Cerebellar cortex (tissue), 1 donor: ENCODE results near the gene TMEM202.
"Not testable (repeated sequence)": the region's sequence is repeated elsewhere in the genome, so short reads cannot be mapped to it uniquely, and the experiment has no call there.

Experiments used
- DNase-seq: peaks from one replicate; pipeline ENCODE4 v3.0.0-alpha.2; 2015; ENCODE audit warnings: low spot score

TMEM202 gene, protein sequence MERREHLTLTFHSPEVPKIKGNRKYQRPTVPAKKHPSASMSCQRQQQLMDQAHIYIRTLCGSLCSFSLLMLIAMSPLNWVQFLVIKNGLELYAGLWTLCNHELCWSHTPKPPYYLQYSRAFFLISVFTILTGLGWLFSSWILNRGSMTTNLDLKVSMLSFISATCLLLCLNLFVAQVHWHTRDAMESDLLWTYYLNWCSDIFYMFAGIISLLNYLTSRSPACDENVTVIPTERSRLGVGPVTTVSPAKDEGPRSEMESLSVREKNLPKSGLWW

DNA sequence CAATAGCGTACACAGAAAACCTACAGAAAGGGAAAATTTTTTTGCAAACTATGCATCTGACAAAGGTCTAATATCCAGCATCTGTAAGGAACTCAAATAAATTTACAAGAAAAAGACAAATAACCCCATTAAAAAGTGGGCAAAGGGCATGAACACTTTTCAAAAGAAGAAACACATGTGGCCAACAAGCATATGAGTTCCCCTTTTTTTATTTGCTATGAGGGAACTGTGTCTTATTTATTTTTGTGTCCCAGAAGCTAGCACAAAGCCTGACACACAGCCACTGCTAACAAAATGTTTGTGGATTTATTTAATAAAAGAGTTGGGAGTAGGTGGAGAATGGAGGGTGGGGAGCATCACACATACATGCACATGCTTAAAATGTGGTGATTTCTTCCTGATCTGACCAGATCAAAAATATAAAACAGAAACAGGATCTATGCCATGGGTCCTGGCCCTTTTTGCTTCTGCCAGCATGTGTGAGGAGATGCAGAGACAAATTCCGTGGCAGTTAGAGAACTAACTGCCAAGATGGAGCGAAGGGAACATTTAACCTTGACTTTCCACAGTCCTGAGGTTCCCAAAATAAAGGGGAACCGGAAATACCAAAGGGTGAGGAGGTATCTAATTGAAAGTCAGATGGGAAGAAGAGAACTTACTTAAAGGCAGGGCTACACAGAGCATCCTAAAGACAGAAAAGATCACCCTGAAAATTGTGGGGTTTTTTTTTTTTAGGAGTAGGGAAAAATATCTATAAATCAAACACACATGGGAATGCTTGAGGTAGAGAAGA lies at the start of gene TMEM202:
TSS of gene TMEM202 (plus strand) at position 510 of the 793 bp plus-strand sequence. CDS start at position 532, 22 bp downstream.
- DNase-seq: no peak

DNA sequence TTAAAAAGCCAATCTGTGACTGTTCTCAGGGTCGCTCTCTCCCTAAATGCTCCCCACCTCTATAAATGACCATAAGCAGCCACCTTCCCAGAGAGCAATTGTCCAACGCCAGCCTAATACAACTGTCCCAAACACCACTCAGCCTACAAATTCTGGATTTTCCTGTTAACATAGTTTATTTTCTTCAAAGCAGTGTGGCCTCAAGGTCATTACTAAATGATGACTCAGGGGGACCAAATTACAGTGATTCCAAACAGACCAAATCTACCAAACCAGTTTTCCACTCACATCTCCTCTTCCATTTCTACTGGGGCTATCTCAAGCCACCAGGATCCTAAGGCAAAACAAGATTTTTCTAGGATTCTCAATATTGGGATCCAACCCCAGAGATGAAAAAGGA lies 44.8 kb upstream of the TMEM202 start:
- no peak for DNase-seq

DNA sequence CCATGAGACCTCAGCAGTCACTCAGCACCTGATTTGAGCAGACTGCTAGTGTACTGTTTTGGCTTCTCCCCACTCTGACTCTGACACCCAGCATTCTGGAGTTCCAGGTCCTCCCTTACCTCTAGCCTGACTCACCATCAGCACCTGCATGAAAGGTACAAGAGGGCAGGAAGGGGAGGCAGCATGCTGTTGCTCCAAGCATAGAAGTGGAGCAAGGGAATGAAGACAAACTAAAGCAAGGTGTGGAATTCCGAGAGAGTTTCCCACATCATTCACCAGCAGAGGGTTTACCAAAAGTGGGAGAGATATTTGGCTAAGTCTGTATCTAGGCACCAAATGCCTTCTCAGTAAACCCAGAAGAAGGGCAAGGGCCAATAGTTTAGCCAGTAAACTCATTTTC lies 43.6 kb upstream of the TMEM202 start:
- no peak for DNase-seq

DNA sequence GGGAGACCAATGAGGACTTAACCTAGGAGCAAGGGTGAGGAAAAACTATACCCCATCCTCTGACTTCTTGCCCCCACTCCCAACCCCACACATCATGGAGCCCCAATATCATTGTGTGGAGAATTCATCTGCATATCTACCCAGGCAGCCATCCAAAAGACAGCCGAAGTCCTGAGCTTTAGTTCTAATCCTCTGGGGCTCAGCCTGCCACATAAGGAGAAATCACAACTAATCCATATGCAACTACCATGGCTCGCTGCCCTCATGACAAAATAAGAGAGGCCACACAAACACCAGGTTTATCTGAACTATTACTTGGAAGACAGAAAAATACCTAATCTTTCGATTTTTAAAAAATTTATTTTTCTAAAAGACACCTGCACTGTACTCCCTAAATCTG lies 40.0 kb upstream of the TMEM202 start:
- no peak for DNase-seq

DNA sequence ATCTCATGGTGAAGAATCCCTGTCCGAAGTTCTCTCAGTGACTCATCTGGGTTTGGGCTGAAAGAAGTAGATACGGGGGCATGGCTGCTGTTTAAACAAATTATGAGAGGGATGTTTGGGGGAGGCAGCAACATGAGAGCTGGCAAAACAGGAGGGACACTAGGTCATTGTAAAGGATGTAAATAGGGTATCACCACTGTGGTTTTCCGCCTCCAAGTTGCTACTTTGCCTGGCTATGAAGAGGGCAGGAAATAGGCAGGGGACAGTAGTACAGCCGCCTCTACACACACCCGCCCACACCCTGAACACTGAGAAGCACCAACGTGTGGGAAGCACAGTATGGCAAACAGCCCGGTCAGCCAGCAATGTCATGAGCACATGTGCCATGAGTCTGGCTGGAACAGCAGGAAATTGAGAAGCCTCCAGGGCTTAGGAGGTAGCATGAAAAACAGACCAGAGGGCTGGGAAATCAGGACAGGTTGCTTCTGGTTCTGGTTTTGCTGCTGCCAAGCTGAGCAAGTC lies 39.4 kb upstream of the TMEM202 start:
- DNase-seq: peak; percentile 34

DNA sequence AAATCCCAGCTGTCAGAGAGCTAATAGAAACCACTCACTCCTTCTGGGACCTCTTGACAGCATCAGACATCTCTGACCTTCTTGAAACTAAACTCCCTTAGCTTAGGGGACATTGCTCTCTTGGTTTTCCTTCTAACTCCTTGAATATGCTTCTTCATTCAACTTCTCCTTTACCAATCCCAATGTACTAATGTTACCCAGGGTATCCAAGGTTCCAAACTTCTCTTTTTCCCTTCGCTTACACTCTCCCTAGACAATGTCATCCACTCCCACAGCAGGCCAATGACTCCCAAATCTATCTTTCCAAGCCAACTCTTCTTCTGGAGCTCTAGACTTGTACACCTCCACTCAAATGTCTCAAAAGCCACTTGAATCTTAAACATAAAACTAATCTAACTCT lies 36.9 kb upstream of the TMEM202 start:
- DNase-seq: no peak

DNA sequence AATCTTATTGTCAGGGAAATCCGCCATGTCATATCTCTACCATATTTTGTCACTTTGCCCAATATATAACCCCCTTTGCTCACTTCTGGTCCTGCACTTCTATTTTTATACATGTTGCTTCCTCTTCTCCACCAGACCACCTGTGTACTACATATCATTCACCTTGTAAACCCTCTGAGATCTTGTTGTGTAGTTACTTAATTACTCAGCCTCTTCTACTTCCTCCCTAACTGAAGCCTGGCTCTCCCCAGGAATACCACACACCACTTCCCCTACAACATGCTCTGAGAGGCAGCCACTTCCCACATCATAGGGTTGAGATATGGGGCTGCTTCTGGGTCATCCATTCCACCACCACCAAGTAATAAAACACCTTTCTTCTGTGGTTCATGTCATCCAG lies 32.3 kb upstream of the TMEM202 start:
- DNase-seq: no peak

DNA sequence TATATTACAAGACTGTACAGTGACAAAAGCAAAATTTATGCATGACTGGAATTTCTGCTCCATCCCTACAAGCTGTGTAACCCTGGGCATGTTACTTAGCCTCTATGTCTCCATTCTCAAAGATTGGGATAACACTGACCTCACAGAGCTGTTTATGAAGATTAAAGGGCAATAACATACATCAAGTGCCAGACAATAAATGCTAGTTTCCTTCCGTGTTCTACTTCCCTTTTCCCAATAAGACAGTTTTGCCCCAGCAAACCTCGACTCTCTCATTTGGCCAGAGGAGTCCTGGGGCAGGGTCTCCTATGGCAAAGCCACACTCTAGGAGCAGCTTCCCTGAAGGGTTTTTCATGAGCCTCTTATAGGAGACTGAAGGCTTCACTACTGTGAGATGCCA lies 29.8 kb upstream of the TMEM202 start:
- DNase-seq: no peak

DNA sequence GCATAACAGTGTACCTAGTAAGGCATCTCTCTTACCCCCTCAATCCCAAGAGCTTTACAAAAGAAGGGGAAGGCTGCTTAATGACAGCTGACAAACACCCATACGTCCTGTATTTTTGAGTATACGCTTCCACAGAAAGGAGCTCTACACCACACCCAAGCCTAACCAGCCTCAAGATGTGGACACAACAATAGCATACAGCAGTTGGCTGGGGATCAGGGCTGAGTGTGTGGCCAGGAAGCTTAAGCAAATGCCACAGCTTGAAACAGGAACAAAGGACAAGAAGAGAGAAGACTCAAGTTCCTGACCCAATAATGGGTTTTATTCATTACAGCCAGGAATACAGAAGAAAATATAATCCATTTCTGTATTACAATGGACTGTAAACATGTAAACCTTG lies 29.2 kb upstream of the TMEM202 start:
- no peak for DNase-seq

DNA sequence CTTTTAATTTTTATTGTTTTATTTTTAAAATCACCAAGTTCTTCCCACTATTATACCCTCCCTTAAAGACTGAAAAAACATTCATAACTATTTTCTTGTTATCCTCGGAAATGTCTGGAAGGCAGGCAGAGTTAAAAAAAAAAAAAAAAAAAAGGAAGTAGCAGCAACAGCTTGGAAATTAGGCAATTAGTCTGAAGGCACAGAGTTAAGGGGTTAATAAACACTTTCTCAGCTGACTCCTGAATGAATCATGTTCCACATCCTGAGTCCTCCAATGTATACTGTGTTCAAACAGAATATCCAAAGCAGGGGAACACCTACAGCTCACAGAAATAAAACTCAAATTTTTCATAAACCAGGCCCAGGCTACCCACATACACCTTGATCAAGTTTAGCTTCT lies 28.1 kb upstream of the TMEM202 start:
- DNase-seq: no peak

DNA sequence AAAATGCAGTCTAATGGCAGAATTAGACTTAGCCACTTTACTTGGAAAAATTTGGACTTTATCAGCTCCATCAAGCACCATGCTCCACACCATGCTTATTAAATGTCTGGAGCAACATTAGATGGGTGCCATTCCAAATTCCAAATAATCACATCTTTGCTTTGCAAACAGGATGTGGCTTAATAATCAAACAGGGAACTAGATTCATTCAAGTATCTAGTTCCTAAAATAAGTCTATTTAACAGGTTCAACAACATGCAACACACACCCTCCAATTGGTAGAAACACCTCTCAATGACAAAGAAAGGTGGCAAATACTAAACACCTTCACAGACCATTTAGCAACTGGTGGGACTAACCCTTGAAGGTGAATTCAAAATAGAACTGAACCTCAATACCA lies 25.7 kb upstream of the TMEM202 start:
- DNase-seq: no peak

DNA sequence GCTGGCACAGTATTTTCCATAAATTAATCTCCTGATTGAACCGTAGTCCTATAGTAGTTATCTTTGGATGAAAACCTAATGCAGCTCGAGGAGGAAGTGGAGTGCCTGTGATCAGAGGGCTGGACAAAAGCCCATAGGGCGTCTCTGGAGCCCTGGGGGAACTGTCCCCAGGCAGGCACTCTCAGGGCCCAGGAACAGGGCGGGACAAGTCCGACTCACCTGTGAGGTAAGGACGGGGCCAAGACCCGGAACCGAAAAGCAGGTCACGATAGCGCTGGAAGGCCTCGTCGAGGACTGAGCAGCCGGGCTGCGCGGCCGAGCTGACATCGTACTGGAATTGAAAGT lies 22.6 kb upstream of the TMEM202 start:
- DNase-seq: no peak

DNA sequence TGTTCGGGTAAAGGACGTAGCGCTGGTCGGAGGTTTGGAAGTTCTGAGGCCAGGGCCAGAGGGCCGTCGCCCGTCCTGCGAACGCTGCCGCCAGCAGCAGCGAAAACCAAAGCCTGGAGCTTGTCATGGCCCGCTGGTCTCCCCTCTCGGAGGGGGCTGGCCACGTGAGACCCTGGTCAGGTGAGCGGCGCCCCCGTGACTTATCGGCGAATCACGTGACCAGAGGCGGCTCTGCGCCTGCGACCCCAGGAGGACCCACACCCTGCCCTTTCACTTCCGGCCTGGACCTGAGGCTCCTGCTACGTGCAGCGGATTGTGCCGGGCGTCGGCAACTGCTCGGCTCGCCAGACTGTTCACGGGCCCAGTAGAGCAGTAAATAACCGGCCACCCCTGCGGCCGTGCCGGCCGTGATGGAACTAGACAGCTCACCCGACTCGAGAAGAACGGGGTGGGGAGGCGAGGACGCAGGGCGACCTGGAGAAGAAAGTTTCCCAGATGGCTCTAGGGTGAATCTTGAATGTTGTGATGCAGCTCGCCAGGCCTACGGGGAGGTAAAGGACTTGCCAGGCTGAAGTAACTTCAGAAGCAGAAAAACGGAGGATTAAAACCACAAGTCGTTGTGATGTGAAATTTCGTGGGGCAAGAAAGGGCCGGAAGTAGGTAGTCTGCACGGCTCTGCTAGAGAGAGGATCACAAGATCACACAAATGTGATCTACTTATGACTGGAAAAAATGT lies 22.1 kb upstream of the TMEM202 start, which contains the start of gene HEXA:
TSS of gene HEXA (minus strand) at position 169 of the 736 bp plus-strand sequence. CDS start at position 127, 42 bp downstream.
- DNase-seq: peak; percentile 93

DNA sequence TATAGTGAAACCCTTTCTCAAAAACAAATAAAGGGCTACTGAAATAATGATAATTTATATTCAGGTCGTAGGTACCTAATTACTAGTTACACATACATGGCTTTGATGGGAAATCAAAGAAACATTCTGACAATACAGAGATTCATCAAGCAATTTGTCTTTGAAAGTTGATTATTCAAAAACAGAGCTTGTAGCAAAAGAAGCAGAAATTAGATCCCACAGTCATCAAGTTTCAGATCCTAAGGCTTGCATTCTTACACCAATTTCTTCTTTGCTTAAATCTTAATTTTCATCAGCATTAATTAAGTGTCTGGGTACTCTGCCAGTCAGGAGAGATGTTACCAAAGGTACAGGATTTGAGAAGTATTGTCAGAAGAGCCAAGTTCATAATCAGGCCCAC lies 20.8 kb upstream of the TMEM202 start:
- DNase-seq: no peak

DNA sequence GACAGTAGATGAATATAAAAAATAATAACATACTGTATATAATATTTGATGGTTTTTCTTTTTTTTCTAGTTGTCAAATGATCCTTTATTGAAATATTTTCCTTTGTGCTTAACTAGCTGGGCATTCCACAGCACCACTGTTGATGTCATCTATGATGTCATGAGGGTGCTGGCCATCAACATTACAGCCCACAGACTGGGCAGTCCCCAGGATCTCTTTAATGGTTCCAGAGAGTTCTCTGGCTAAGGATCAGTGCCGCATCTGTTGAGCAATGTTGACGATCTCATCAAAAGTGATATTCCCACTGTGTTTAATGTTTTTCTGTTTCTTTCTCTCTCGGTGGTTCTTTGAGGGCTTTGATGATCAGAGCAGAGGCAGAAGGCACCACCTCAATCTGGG lies 19.0 kb upstream of the TMEM202 start:
- DNase-seq: not testable (repeated sequence)

DNA sequence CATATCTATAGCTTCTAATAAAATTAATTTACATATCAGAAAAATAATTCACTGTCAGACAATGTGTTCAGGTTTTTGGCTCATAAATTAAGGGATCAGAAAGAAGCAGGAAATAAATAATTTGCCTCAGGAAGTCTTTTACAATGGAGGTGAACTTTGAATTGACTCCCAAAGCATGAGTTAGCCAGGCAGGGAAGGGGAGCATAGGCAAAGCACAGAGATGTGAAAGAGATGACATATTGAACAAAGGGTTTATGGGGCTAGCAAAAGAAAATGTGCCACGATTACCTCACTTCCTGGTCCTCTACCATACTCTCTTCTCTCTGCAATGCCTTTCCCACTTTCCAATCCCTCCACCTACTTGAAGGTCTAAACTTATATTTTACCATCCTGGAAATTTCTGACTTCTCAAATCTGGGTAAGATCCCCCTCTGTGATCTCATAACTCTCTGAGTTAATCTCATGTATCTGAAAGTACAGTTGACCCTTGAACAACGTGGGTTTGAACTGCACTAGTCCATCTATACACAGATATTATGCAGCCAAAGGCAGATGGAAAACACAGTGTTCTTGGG lies 18.2 kb upstream of the TMEM202 start:
- DNase-seq: no peak

DNA sequence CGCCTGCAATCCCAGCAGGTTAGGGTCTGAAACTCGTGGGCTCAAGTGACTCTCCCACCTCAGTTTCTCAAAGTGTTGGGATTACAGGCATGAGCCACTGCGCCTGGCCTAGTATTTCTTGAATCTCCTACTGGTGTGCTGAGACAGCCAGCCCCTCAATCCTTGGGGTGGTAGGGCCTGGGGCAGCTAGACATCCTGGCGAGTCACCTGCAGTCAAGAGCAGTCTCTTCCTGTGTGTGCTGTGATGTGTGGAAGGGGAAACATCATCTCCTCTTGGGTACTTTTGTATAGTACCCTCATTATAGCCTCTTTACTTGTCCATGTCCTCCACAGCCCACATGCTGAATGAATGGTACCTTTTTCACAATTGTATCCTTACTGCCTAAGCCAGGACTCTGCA lies 17.4 kb upstream of the TMEM202 start:
- DNase-seq: no peak

DNA sequence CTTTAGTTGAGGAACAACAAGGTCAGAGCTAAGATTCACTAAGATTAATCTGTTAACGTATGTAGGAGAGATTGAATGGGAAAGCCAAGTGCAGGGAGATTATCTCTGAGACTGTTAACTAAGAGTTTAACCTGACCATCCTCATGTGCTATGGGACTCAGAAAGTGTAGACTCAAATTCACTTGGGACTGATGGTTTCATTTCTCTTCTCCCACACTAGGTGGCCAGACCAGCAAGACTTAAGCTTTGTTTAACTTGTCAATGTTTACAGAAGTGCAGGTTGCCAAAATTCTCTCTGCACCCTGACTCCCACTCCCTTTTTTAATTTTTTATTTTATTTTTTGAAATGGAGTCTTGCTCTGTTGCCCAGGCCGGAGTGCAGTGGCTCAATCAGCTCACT lies 16.0 kb upstream of the TMEM202 start:
- no peak for DNase-seq

DNA sequence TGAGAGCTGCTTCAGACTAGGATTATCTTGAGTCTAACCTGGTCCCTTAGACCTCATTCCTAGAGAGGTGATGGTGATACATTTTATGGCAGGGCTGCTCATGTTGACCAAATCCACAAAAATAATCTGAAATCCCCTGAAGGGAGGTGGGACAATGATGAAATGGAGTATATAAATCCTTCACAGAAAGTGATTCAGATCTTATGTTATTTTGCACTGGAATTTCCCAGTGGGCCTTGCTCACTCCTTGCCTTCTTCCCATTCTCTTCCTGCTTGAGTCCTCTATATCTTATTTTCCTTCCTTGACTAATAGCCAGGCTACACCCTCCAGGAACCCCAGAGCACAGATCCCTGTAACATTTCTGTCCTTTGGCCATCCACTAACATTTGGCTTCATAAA lies 10.4 kb upstream of the TMEM202 start:
- no peak for DNase-seq

DNA sequence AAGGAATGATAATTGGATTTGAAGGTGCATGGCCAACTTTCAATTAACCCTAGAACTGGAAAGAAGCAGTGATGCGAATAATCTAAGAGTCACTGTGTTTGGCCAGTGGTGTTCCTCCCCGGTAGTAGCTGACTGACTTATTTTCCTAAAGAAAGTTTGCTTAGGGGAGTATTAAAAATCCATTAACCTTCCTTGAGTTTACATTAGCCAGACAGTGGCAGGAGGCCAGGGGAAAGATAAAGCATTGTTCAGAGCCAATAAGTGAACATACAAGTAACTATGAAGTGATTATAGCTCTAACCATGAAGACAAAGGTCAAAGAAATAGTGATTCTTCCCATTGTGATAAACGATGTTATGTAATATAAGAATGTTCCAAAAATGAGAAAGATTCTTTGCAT lies 8.9 kb upstream of the TMEM202 start:
- DNase-seq: no peak

DNA sequence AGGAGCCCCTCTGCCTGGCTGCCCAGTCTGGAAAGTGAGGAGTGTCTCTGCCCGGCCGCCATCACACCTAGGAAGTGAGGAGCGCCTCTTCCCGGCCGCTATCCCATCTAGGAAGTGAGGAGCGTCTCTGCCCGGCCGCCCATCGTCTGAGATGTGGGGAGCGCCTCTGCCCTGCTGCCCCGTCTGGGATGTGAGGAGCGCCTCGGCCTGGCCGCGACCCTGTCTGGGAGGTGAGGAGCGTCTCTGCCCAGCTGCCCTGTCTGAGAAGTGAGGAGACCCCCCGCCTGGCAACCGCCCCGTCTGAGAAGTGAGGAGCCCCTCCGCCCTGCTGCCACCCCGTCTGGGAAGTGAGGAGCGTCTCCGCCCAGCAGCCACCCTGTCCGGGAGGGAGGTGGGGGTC lies 1.8 kb upstream of the TMEM202 start:
- DNase-seq: not testable (repeated sequence)

DNA sequence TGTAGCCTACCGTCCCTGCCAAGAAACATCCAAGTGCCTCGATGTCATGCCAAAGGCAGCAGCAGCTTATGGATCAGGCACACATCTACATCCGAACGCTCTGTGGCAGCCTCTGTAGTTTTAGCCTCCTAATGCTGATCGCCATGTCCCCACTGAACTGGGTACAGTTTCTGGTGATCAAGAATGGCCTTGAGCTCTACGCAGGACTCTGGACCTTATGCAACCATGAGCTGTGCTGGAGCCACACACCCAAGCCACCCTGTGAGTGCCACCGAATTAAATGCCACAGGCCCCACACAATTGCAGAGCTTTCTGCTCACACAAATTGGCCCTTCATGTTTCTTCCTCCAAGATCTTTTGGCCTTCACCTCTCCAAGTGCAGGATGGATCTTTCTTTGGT lies 543 bp downstream of the TMEM202 start:
- DNase-seq: no peak
